Right hindlimb (tissue), 1 donor: ENCODE data around the gene NKD1.

Source experiments
- DNase-seq: peaks from one replicate; pipeline ENCODE4 v3.0.0-alpha.2; 2018

Gene NKD1

DNA sequence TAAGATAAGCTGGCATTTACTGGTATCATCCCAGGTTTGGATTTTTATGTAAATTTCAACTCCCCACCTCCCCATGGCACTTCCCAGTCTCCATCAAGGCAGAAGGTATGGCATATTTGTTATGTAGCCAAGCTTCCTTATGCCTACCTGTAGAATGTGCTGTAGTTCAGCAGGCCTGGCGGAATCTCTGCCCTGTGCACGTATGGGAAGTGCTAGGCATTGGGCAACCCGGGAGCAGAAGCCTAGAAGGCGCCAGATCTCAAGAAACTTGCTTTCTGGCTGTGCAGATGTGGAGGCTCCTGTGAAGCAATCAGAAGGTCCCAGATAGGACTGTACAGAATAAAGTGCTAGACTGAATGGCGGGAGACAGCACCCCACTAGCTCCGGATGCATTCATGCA lies 68.2 kb downstream of the NKD1 start:
- no peak for DNase-seq

DNA sequence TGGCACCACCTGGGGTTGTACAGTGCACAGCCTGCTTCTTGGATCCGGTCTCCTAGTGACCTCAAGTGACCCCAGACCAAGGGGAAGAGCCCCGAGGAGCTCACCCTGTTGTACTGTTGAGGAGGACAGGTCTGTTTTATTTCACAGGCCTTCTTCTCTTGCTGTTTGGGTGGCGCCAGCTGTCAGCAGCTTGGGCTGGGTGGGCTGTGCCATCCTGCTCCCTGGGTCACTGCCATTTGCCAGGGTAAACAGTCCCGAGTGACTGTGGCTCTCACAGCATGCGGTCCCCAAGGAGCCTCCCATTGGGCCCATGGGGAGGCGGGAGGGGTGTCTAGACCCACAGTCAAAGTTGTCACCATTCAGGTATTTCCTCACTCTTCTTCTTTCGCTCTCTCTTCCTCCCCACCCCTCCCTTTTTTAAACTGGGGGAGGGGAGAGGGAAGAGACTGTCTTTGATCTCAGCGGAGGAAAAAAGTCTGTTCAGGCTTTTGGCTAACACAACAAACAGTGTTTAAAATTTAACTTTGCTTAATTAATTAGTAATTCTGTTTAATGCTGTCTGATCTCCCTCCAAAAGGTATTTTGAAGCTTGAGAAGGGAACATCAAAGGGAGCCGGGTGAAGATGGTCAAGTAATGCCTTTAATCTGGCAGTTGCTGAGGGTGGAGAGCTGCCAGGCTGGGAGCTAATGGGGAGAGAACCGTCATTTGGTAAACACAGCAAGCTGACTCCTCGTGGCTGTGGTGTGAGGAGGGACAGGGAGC lies 68.9 kb downstream of the NKD1 start:
- DNase-seq, result no peak

DNA sequence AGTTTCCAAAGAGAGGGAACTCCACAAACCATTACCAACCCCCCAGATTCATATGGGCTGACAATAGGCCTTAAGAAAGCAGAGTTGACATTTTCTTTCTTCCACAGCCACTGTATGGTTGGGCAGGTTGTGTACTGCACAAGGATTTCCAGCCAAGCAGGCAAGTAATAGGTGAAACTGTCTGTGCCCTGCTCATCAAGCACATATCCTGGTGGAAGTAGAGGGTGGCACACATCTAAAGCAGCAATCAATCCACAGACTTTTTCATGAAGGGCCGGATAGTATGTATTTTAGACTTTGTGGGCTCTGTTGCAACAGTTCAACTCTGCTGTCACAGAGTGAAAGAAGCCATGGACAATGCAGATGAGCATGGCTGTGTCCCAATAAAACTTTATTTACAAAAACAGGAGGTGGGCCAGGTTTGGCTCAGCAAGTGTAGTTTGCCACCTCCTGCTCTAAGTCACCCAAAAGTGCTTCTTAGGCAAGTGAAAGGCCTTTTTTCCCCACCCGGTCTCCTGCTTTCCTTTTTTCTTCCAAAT lies 69.5 kb downstream of the NKD1 start:
- DNase-seq, result no peak

DNA sequence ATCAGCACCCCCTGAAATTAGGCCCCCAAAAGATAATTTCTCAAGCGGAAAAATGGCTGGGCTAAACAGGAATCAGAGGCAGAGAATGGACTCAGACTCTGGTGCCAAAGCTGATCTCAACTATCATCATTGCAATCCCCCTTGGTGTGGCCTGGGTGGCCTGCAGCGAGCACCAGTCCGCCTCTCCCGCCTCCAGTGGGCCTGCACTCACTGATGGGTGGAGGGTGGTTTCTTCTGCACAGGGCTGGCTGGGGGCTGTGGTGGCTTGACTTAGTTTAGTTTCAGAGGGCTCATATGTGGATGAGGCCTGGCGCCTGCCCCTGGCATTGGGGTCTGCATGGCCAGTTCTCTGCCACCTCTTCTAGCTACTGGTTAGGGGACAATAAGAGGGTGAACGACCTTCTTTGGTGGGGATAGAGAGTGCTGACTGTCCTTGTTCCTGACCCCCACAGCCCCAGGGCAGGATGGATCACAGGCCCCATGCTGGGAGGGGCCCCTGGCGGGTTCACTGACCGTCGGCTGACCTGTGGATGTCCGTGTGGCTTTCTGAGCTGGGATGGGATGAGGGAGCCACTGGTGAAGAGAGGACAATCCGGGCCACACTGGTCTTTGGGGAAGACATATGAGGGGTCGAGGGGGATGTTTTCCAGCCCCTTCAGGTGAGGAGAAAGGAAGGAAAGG lies 70.2 kb downstream of the NKD1 start:
- no peak for DNase-seq

DNA sequence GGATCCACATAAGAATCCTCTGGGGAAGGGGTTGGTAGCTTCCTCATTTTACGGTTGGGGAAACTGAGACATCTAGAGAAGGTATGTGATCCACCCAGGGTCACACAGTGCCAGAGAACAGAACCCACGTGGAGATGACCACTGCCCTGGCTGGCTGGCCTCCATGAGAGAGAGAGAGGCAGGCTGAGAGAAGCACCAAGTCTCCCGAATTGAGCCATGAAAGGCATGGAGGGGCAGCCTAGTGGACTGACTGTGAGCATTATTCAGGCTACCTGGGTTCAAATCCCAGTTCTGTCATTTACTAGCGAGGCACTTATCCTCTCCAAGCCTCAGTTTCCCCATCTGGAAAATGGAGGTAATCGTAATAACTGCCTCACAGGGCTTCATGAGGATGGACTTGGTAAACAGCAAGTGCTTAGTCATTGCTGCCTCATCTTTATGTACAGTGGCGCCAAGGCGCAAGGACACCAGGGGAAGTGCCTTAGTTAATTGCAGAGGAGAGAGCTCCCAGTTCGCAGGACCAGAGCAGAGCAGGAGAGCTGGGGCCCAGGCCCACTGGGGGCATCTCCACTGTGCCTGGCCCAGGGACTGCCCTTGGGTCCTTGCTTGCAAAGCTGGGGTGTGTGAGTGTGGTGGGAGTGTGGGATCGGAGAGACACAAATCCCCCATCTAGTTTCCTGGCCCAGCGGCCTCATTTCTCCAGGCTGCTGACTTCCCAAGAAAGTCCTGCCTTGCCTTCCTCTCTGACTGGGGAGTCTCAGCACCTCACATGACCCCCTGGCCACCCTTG lies 71.7 kb downstream of the NKD1 start:
- DNase-seq, result no peak

DNA sequence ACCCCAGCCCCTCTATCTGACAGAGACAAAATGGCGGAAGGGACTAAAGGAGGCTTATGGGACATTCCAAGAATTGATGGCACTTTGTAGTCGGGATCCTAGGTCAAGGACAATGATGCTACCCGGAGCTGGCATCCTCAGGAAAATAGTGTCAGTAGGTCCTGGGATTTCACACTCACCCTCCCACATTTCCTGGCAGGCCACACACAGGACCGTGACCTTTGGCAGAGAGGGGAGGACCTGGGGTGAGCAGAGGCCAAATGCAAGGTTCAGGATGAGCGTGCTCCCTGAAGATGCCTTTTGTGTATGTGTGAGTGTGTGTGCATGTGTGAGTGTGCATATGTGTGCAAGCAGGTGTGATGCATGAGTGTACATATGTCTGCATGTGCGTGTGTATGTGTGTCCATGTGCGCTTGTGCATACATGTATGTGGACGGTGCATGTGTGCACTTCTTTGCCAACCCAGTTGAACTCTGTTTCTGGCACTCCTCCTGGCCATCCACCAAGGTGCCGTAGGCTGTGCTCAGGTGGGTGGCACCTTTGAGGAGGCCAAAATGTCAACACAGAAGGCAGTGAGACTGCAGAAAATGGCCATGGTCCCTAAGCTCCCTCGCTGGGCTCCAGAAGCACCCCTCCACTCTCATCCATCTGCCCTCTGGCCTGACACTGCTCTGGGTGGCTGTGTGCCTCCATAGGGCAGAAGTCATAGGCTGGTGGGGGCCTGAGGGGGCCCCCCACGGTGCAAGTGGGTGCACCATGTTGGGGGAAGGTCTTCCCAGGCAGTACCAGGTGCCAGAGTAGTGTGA lies 72.7 kb downstream of the NKD1 start:
- DNase-seq, result no peak

DNA sequence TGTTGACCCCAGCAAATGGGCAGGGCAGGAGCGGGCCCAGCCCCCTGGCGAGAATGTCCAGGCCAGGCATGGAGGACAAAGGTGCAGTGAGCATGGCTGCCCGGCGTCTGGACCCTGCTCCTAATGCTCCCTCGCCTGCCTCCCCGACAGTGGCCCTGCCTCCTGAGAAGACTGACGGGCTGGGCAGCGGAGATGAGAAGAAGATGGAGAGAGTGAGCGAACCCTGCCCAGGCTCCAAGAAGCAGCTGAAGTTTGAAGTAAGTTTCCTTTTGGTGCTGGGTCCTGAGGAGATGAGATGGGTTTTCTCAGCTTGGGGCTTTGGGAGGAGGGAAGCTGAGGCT lies 73.2 kb downstream of the NKD1 start:
- no peak for DNase-seq

DNA sequence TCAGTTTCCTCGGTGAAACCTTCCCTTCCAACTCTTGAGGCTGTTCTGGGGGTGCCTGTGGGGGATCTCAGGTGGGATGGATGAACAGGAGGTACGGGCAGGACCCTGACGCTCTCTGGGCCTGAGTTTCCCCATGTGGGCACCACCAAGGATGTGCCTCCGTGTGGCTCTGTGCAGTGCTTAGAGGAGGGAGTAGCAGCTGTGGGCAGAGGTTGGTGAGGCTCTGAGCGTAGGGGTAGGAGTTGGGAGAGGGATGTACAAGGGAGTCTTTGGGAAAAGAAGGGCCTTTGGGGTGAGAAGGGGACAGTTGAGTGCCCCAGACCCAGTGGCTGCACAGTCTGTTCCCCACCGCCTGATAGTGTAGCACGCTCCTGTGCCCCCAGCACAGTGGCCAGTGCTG lies 73.8 kb downstream of the NKD1 start:
- no peak for DNase-seq

DNA sequence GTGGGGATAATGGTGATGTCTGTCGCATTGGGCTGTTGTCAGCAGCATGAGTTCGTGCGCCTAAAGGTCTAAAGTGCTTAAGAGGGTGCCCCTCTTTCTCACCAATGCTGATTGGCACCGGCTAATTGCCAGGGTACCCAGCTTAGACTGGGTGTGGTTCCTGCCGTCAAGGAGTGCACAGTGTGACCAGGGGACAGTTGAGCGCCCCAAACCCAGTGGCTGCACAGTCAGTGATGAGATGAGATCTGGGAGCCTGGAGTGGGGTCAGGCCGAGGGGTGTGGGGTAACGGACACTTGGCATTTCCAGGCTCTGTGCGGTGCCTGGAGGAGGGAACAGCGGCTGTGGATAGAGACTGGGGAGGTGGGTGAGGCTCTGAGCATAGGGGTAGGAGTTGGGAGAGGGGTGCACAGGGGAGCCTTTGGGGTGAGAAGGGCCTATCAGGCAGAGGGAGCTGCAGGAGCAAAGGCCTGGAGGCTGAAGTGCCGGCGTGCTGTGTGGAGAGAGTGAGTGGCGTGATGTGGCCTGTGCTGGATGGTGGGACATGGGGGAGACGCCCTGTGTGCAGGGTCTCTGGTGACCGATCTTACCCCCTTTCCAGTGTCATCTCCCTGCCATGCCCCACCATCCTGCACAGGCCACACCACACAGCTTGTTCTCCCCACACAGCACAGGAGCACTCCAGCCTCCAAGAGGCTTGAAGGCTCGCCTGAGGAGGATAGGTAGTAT lies 74.6 kb downstream of the NKD1 start:
- no peak for DNase-seq

DNA sequence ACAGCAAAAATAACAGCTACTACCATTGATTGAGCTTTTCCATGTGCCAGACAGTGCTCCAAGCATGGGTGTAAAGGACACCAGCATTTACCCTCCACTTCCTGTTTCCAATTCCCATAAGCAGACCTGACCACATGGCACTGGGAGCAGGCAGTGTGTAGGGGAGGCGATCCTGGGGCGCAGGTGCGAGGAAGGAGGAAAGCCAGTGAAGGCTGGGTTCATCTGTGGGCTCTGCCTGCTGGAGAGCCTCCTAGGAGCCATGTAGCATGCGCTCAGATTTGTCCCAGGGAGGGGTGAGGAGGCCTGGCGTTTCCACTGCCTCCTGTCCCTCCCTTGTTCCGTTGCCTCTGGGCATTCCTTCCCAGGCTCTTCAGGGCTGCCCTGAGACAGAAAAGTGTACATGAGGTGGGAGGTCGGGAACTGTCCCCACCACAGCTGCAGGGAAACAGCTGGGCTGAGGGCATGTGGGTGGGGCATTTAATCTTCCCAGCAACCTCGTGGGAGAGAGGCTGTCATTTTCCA lies 76.3 kb downstream of the NKD1 start:
- no peak for DNase-seq

DNA sequence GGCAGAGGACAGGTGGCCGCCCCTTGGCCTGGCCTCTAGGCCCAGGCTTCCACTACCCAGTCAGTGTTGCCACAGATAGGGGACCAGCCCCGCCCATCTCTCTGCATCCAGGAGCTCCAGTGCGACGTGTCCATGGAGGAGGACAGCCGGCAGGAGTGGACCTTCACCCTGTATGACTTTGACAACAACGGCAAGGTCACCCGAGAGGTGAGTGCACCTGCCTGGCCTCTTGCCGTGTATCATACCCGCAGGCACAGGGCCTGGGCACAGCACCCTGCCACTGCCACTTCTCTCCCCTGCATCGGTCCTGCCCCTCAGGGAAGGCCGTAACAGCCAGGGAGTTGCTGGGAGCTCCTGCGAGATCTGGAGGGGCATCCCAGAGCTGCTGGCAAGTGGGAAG lies 77.2 kb downstream of the NKD1 start:
- DNase-seq, result no peak

DNA sequence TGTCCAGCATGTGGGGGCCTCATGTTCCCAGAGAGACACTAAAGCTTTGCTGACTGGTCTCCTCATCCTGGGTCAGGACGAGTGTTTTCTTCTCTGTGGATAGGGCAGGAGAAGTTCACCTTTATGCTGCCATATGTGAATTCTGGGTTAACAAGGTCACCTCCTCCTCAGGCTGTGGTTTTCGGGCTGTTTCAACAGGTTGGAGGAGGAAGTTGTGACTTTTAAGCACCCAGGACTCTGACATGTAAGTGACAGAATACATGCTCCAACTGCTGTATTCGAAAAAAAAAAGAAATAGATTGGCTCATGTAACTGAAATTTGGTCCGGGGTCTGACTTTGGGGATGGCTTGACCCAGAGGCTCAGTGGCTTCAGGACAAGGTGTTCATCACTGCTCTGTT lies 78.7 kb downstream of the NKD1 start:
- no peak for DNase-seq

DNA sequence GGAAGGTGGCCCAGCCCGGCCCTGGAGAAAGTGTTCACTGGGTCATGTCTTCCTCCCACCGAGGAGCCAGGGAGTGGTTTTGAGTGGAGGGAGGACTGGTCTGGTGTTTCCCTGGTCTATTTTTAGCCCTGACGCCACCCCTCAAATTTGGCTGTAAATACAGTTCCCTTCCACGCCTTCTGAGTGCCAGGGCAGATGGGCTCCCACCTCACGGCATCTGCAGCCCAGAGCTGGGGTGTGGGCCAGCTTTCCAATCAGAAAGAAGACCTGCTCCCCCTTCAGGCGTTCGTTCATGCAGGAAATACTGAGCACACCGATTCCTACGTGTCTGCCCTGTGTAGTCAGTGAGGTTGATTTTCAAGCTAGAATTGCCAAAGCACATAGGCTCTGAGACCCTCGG lies 79.2 kb downstream of the NKD1 start:
- peak; percentile 86 for DNase-seq

DNA sequence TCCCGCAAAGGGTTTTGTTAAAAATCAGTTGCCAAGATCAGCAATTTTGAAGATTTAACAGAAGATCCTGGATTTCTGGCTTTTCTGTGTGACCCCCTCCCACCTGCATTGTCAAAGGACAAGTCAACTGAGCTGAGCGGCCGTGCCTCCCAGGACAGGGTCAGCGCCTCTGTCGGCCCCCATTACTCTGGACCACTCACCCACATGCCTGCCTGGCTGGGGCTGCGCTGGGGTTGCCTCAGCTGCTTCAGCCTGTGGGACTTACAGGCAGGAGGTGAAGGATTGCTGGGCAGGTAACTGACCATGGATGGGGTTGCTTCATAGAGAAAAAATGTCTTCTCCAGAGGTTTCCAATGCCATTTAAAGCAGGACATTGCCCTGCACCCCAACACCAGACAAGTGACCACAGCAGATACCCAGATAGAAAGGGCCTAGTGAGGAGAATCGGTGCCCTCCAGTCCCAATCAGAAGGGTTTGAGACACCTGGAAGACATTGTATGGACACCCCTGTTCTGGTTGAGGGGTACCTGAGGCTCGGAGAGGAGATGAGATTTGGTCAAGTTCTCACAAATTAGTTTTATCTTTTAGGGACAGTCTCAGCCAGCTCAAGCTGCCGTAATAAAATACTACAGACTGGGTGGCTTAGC lies 80.1 kb downstream of the NKD1 start:
- no peak for DNase-seq

DNA sequence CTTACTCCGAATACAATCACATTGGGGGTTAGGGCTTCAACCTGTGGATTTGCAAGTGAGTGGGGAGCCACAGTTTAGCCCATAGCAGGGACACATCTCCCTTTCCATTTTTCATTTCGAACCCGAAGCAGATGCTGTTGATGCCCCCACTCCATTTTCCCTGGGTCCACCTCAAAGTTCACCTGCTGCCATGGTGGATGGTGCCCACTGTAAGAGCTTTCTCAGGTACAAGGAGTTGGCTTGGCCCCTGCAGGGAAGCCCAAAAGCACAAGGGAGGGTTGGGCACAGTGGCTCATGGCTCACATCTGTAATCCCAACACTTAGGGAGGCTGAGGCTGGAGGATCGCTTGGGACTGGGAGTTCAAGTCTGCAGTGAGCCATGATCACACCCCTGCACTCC lies 81.1 kb downstream of the NKD1 start:
- DNase-seq, result no peak

DNA sequence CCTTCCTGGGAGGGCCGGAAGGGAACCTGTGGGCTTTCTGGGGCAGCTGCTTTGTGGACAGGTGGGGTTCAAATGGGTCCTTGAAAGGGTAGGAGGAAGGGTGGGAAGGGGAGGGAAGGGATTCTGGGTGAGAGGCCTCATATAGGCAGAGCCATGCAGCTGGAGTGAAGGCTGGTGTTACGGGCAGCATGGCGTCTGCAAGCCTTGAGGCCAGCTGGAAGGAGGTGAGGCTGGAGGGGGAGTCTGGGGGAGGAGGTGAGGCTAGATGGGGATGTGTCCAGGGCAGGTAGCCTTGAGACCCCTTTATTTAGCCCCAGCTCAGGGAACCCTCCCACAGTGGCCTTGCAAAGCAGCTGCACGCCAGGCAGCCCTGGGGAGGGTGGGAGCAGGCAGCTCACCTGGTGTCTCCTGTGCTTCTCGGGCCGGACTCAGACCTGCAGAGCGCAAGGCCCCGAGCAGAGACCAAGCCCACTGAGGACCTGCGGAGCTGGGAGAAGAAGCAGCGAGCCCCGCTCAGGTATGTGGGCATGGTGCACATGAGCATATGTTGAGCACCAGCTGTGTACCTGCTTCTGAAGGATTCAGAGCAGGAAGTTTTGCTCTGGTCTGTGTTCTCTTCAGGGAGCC lies 82.3 kb downstream of the NKD1 start:
- DNase-seq, result no peak

DNA sequence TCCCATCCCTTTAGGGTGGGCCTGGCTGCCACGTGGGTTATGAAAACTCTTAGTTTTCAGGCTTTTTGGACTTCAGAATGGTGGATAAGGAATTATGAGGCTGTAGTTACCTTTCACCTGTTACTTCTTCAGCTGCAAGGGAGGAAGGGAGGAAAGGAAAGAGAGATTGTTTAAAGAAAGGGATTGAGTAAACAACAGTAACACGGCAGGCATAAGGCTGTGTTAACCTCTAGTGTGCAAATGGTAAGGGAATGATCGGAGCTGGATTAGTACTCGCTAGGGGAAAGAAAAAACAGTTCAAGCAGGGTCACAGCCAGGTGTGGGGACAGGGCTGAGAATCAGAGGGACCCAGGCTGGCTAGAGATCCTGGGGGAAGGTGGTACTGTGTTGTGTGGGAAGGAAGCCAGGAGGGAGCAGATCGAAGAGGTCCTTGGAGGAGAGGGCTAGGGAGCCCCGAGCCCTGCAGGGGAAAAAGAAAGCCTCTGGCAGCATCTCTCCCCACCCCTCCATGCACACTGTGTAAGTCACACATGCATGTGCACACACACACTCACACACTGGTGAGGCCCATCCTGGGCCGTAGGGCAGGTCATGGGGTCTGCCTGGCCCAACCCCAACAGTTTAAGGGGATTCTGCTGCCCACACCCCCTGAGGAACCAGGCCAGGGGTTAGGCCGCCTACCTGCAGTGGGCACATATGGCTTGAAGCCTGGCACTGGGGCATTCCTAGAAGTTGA lies 83.2 kb downstream of the NKD1 start:
- no peak for DNase-seq

DNA sequence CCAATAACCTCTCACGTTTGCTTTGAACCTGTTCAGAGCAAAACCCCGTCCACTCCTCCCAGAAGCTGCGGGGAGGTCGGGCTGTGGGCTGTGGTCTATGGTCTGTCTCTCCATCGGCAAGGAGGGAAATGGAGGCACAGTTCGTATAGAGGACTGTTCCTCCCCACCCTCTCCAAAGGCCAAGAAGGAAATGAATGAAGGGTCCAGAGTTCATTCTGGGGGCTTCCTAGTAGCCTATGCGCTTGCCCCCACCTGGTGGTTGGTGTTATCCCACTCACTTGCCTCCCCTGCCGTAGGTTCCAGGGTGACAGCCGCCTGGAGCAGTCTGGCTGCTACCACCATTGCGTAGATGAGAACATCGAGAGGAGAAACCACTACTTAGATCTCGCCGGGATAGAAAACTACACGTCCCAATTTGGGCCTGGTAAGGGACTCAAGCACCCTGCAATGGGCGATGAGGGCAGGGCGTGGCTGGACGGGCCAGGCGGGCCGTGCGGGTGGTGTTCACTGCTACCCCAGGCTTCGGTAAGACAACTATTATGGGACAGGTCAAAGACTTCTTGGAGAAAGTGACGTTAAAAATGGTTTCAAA lies 83.9 kb downstream of the NKD1 start:
- no peak for DNase-seq

DNA sequence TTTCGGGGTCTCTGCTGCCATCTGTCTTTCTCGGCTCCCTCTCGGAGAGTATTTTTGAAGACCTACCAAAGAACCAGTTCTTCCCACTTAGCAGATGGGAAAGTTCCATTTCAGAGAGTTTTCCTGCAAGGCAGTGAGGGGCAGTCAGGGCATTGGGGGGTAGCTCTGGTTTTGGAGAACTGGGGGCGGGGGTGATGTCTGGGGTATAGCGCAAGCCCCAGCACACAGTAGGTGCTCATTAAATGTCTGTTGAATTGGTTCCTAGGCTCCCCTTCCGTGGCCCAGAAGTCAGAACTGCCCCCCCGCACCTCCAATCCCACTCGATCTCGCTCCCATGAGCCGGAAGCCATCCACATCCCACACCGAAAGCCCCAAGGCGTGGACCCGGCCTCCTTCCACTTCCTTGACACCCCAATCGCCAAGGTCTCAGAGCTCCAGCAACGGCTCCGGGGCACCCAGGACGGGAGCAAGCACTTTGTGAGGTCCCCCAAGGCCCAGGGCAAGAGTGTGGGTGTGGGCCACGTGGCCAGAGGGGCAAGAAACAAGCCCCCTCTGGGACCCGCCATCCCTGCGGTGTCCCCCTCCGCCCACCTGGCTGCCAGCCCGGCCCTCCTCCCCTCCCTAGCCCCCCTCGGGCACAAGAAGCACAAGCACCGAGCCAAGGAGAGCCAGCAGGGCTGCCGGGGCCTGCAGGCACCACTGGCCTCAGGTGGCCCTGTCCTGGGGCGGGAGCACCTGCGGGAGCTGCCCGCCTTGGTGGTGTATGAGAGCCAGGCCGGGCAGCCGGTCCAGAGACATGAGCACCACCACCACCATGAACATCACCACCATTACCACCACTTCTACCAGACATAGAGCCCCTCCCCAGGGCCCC lies 85.0 kb downstream of the NKD1 start:
- no peak for DNase-seq
